Esophagus muscularis mucosa (tissue), 4 donors: ENCODE data around the gene GNPTAB.

Experiments
- CTCF ChIP-seq, 3 experiments: fragments of 200-600 bp in 2 of 3; fragments of 450-650 bp in 1 of 3; sonication (generic) in 2 of 3; IDR thresholded peaks; one replicate each; pipeline ENCODE4 v1.5.1; 2017 to 2019; ENCODE audit warnings: antibody characterized with exemption in 3 of 3, mild to moderate bottlenecking in 2 of 3, moderate library complexity in 1 of 3
- EP300 ChIP-seq: sonication (generic); formaldehyde crosslinking; IDR thresholded peaks from one replicate; pipeline ENCODE4 v1.6.1; 2017; ENCODE audit warnings: antibody characterized with exemption
- POLR2A ChIP-seq: fragments of 450-650 bp; IDR thresholded peaks from one replicate; pipeline ENCODE4 v1.6.1; 2017; ENCODE audit warnings: antibody characterized with exemption, moderate library complexity, mild to moderate bottlenecking, low read depth

GRCh38 chr12:101799774-101800173 lies 31.0 kb downstream of the GNPTAB start:
- no peak for TF ChIP-seq CTCF (IDR thresholded peaks at IDR 0.05)
- no peak for TF ChIP-seq POLR2A
- TF ChIP-seq EP300: no peak
